ENCODE measurements around the gene GBX2.

GBX2 gene

GRCh38 chr2:236178890-236179235 lies 10.7 kb upstream of the GBX2 start:
- in situ Hi-C loops (cut with HindIII; ENCODE audit: low pct_unique_long_range_greater_than_20kb, low sequenced_read_pairs): no loop called here
- no peak for TF ChIP-seq JUND (IDR thresholded peaks at IDR 0.05; ENCODE audit: low read depth)
- DNase-seq (ENCODE audit: low read depth in 1 of 2, low spot score in 1 of 2): no peak

- DNase-seq (ENCODE audit: low read depth in 1 of 2, low spot score in 1 of 2): no peak
Observed at GRCh38 chr2:236177967-236178889, 10.0 kb upstream of the GBX2 start.

GRCh38 chr2:236177604-236177966 lies 9.4 kb upstream of the GBX2 start:
- in situ Hi-C loops (cut with HindIII; ENCODE audit: low pct_unique_long_range_greater_than_20kb, low sequenced_read_pairs): no loop called here
- DNase-seq (ENCODE audit: low read depth in 1 of 2, low spot score in 1 of 2): peak in 1 of 2 experiments; percentile 30

More at GRCh38 chr2:236177967-236178889, 10.0 kb upstream of the GBX2 start:
- in situ Hi-C loops (cut with HindIII; ENCODE audit: low pct_unique_long_range_greater_than_20kb, low sequenced_read_pairs): no loop called here
- TF ChIP-seq JUND (IDR thresholded peaks at IDR 0.05; ENCODE audit: low read depth): no peak

GRCh38 chr2:236176951-236177350 lies 8.8 kb upstream of the GBX2 start:
- TF ChIP-seq JUND (IDR thresholded peaks at IDR 0.05; ENCODE audit: low read depth): no peak
- in situ Hi-C loops (cut with HindIII; ENCODE audit: low pct_unique_long_range_greater_than_20kb, low sequenced_read_pairs): no loop called here
- DNase-seq (ENCODE audit: low read depth in 1 of 2, low spot score in 1 of 2): no peak

More at GRCh38 chr2:236177604-236177966, 9.4 kb upstream of the GBX2 start:
- TF ChIP-seq JUND (IDR thresholded peaks at IDR 0.05; ENCODE audit: low read depth): no peak

- in situ Hi-C loops (cut with HindIII; ENCODE audit: low pct_unique_long_range_greater_than_20kb, low sequenced_read_pairs): no loop called here
- no peak for TF ChIP-seq JUND (IDR thresholded peaks at IDR 0.05; ENCODE audit: low read depth)
- DNase-seq (ENCODE audit: low read depth in 1 of 2, low spot score in 1 of 2): peak in 1 of 2 experiments; percentile 31
Observed at GRCh38 chr2:236176417-236176816, 8.2 kb upstream of the GBX2 start.

- no peak for TF ChIP-seq JUND (IDR thresholded peaks at IDR 0.05; ENCODE audit: low read depth)
- peak in 1 of 2 experiments; percentile 35 for DNase-seq (ENCODE audit: low read depth in 1 of 2, low spot score in 1 of 2)
- in situ Hi-C loops (cut with HindIII; ENCODE audit: low pct_unique_long_range_greater_than_20kb, low sequenced_read_pairs): no loop called here
Observed at GRCh38 chr2:236175548-236176150, 7.5 kb upstream of the GBX2 start.

- no peak for TF ChIP-seq JUND (IDR thresholded peaks at IDR 0.05; ENCODE audit: low read depth)
- DNase-seq (ENCODE audit: low read depth in 1 of 2, low spot score in 1 of 2): no peak
- in situ Hi-C loops (cut with HindIII; ENCODE audit: low pct_unique_long_range_greater_than_20kb, low sequenced_read_pairs): no loop called here
Observed at GRCh38 chr2:236173729-236174607, 5.8 kb upstream of the GBX2 start.

GRCh38 chr2:236173036-236173728 lies 5.0 kb upstream of the GBX2 start:
- no peak for TF ChIP-seq JUND (IDR thresholded peaks at IDR 0.05; ENCODE audit: low read depth)
- in situ Hi-C loops (cut with HindIII; ENCODE audit: low pct_unique_long_range_greater_than_20kb, low sequenced_read_pairs): no loop called here
- DNase-seq (ENCODE audit: low read depth in 1 of 2, low spot score in 1 of 2): no peak

GRCh38 chr2:236172255-236173035 lies 4.3 kb upstream of the GBX2 start:
- in situ Hi-C loops (cut with HindIII; ENCODE audit: low pct_unique_long_range_greater_than_20kb, low sequenced_read_pairs): no loop called here
- TF ChIP-seq JUND (IDR thresholded peaks at IDR 0.05; ENCODE audit: low read depth): no peak
- no peak for DNase-seq (ENCODE audit: low read depth in 1 of 2, low spot score in 1 of 2)

- in situ Hi-C loops (cut with HindIII; ENCODE audit: low pct_unique_long_range_greater_than_20kb, low sequenced_read_pairs): no loop called here
Observed at GRCh38 chr2:236171680-236172254, 3.6 kb upstream of the GBX2 start.

GRCh38 chr2:236171181-236171679 lies 3.0 kb upstream of the GBX2 start:
- in situ Hi-C loops (cut with HindIII; ENCODE audit: low pct_unique_long_range_greater_than_20kb, low sequenced_read_pairs): no loop called here
- TF ChIP-seq JUND (IDR thresholded peaks at IDR 0.05; ENCODE audit: low read depth): no peak
- no peak for DNase-seq (ENCODE audit: low read depth in 1 of 2, low spot score in 1 of 2)

More at GRCh38 chr2:236171680-236172254, 3.6 kb upstream of the GBX2 start:
- no peak for DNase-seq (ENCODE audit: low read depth in 1 of 2, low spot score in 1 of 2)
- no peak for TF ChIP-seq JUND (IDR thresholded peaks at IDR 0.05; ENCODE audit: low read depth)

All from T47D (cell line).